NCI-H446 treated with DMSO at 0.1 percent for 48 hours (cell line): ENCODE measurements around the gene LRP8.

Experiments used
- DNase-seq: peaks from one replicate; lab custom pipeline; 2025; lab: John Stamatoyannopoulos, UW

LRP8 gene

DNA sequence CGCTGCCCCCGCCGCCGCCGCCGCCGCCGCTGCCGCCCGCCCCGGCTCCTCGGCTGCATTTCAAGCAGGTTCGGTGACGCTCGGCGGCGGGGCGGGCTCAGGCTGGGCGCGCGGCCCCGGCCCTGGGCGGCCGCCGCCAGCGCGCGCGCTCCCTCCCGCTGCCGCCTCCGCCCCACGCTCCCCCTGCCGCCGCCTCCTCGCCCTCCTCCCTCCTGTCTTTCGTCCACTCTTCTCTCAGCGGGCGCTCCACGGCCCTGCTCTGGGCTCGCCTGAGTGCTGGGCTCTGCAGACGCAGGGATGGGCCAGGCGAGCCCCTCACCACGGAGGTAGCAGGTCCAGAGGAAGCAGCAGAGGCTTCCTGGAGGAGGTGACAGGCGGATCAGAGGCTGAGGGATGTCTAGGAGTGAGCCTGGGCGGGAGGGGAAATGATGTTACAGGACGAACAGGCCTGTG lies at the start of gene LRP8:
Gene LRP8, minus strand, starts transcription at position 62 of the 453 bp plus-strand sequence. CDS start 158 bp downstream, outside the sequence.
- peak; percentile 47 for DNase-seq

DNA sequence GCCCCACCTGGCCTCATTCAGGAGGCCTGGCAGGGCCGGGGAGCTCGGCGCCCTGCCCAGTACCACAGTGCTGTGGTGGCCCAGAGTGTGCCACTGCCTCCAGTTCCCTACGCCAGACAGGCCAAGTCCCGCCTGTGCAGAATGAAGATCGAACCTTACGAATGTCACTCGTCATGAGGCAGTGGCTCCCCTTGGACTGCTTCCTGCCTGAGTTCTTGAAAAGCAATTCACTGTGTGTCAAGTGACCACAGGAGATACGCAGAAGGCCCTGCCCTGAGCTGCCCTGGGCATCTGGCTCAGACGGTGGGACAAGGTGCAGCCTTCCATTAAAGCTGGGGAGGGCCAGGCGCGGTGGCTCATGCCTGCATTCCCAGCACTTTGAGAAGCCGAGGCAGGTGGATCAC lies 49.6 kb upstream of the LRP8 start:
- no peak for DNase-seq

DNA sequence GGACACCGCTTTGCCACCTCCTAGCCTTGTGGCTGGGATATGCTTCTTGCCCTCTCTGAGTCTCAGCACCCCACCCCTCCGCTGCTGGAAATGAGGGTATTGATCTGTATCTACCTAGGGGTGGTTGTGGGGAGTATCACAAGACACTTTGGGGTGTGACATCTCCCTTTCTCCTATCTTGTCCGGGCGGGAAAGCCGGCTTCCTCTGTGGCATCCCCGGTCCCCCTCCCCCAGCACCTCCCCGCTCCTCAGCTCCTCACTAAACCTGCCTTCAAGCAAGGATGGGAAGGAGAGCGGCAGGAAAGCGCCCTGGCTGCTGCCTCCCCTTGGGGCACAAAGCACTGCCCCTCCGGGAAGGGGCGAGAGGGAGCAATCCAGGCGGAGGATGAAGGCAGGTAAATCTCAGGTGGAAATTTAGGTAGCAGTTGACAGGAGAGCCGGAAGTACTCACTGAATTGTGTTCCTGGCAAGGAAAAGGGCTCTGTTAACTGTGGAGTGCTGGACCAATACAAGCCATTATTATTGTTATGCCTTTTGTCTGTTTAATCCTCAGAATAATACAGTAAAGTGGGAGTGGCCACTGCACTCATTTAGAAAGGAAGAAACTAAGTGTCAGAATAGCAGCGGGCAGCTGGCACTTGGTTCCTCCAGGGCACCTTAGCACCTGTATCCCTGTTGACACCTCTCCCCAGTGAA lies 49.0 kb upstream of the LRP8 start:
- no peak for DNase-seq

DNA sequence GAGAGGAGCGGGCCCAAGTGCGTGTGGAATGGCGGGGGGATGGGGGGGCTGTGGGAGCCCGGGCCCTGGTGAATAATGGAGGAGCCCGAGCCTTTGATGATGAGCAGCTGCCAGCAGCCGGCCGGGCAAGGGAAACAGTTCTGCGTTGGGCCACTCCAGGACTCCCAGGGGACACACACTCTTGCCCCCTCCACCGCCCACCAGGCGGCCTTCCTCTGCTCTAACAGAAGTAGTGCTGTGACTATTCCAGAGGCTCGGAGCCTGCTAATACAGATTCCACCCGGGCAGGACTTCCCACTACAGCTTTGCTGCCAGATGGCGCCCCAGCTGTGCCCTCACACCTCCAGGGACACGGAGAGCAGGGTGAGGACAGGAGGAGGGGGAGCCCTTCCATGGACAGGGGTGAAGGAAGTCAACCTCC lies 48.2 kb upstream of the LRP8 start:
- no peak for DNase-seq

DNA sequence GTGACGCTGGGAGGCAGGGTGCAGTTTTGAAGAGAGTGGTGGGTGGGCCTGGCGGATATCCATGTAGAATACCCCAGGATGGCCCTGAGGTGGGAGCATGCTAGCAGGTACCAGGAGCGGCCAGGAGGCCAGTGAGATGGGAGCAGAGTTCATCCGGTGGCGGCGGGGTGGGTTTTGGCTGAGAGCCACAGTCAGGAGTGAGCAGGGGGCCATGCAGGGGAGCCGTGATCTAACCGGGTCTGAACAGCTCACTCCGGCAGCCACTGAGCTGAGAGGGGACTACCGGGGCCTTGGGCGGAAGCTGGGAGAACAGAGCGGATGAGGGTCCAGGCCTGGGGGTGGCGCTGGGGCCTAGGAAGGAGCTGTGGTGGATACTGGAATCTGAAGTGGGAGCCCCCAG lies 47.6 kb upstream of the LRP8 start:
- no peak for DNase-seq

DNA sequence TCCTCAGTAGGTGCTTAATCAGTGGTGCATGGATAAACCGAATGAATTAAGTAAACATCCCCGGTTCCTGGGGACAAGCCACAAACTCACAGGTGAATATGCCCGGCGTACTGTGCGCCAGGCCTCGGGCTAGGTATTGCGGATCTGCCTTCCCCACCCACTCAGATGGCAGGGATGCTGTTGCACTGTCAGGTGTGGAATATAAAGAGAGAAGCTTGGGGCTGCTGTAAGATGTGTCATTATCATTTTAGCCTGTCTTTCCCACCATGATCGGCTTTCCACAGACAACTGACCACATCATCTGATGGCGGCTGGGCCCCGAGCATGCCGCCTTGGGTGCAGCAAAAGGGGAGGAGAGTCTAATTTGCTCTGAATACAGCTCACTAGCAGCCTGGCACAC lies 45.4 kb upstream of the LRP8 start:
- no peak for DNase-seq

DNA sequence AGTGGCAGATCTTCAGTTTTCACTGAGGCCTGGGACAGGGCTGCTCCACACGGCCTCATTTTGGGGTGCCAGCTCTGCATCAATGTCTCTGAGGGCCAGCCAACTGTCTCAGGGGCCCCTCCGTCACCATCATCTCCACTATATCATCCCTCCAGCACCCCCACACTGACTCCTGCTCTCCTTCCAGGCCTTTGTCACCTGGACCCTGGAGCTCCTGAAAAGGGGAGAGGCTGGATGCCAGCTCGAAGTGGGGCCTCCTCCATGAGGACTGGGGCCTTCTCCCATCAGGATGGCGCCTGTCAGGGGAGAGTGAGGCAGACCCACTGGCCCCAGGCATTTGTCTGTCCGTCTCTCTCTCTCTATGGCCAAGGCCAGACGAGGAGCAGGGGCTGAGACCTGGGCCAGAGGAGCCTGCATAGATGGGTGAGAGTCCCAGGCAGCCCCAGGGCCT lies 44.7 kb upstream of the LRP8 start:
- DNase-seq = no peak

DNA sequence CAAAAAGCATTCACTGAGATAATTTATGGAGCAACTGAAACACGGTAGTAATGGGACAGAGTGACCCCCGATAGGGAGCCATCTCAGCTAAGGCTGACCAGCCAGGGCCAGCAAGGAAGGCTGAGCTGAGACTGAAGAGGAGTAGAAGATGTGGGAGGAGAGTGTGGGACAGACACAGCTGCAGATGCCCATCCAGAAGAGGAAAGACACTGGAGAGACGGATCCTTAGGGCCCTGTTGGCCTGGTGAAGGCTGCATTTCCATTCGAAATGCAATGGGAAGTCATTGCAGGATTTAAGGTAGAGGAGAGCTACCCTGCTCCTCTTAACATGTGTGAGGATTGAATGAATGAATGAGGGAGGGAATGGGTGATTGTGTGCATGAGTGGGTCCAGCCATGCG lies 44.0 kb upstream of the LRP8 start:
- no peak for DNase-seq

DNA sequence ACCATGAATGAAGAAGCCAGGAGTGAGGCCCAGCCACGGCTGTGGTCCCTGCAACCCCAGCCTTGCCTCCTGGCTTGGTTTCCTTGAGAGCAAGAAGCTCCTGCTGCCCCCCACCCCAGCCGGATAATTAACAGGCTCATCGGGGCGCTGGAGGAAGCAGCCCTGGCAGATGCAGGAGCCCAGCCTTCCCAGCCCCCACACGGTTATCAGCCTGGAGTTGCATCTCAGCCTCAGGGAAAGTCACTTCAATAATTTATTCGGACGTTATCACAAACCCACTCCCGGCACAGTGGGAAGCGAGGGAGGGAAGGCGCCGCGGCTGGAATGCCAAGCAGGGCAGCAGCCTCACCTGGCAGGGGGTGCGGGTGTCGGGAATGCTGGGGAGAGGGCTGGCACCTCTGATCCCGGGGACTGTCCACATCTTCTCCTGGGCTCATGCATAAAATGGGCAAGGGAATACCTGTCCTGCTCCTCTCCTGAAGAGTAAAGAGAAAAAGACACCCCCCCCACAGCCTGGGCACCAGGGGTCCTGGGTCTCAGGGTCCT lies 43.3 kb upstream of the LRP8 start:
- DNase-seq = no peak

DNA sequence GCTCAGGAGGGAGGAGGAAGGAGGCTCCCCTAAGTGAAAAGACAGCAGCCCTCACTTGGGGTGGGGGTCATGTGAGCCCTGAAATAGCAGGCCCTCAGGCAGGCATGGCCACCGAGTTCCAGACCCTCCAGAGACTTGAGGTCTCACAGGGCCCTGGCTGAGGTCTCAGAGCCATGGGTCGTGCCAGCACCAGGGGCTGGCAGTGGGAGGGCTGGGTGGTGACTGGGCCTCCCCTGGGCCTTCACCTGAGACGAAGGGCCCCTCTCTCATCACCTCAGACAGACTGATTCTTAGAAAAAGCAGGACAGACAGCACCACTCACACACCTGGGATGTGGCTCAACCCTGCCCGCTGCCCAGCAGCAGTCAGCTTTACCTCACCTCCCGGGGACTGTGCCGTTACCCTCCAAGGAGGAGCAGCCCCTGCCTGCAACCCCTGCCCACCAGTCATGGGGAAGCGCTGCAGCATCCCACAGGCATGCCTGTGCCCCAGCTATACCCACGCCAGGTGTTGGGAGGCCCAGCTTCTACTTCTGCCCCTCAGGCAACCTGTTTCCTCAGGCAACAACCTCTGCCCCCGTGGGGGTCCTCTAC lies 42.6 kb upstream of the LRP8 start:
- no peak for DNase-seq

DNA sequence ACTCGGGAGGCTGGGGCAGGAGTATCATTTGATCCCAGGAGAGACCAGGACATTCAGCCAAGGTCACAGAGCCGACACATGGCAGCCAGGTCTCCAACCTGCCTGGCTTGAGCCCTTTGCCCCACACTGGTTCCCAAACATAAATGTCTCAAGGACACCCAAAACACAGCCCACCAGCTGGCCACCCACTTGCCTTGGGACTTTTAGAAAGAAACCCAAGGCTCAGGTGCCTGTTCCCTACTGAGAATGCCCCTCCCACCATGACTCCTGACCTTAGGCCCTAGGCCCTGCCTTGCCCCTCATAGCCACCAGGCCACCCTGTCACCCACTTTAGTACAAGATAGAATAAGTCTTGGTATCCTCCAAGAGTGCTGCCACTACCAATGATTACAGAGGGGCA lies 41.9 kb upstream of the LRP8 start:
- DNase-seq = no peak

DNA sequence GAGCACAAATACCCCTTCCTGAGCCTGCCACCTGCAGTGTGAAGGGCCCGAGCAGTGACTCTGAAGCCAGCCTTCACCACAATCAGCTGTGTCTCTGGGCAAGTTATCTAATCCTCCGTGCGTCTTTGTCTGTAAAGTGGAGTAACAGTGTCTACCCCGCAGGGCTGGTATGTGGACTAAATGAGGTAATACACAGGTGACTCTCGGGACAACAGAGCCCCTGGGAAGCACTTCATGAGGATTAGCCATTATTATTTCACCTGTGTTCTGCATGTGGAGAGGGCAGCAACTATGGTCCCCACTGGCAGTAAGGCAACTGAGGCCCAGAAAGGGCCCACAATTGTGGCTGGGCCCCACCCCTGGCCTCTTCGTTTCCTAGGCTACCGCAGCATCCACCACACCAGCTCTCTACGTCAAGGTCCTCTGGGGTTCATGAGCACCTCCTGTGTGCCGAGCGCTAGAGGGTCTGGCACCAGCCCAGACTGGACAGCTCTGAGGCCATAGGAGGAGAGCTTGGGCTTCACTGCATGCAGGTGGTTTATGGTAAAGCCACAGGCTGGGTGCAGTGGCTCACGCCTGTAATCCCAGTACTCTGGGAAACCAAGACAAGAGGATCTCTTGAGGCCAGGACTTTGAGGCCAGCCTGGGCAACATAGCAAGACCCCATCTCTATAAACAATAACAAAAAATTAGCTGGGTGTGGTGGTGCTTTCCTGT lies 41.3 kb upstream of the LRP8 start:
- no peak for DNase-seq

DNA sequence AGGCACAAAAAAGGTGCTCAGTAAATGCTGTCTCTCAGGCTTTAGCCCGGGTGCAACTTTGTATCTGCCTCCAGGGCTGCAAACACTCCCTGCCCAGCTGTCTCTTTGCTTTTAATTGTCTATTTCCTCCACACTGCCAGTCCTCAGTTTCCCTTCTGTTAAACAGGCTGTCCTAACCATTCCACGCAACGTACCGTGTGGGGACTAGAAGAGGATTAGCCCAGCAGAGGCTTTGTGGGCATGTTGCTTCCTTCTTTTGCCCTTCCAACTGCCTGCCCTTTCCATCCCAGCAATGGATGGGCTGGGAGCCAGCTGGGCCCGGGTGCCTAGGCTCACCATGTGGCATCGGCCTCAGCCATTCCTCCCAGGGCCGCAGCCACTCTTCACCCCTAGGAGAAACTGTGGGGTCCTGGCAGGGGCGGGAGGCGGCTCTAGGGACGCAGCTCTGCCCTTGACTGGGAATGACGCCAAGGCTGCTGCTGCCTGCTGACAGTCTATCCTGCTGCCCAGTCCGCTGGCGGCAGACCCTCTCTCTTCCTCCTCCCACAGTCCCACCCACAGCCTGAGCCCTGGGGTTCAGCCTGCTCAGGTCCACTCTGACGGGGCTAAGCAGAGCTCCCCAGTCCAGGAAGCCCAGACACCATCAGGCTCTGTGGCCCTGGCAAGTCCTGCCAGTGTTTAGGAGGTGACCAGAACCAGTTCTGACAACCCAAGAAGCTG lies 40.6 kb upstream of the LRP8 start:
- peak; percentile 46 for DNase-seq

DNA sequence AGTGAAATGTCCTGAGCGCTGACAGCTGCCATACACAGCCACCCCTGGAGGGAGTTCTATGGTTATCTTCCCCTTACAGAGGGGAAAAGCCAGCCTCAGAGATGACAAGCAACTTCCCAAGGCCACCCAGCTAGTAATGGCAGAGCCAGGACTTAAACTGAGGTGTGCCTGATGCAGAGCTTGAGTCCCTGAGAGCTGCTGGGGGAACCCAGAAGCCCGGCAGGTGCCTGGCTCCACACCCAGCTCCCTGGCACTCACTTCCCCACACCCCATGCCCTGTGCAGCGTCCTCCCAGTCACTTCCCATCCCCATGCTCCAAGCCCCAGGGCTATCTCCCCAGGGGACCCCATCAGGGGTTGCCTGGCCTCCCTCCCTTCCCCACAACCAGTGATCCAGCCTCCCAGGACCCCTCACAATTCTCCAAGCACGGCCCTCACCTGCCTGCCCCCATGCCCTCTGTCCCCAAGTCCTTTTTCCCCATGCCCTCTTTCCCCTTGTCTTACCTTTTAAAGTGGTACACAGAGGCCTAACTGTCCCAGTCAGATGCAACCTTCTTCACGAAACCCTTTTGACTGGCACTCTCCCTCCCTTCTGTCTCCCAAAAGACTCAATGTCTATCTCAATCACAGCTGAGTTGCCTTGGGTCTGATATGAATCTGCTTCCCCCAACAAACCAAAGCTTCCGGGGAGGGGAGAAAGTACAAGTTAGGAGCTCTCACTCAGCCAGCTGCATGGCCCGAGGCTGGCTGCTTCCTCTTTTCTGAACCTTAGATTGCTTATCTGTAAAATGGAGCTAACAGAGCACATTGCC lies 39.8 kb upstream of the LRP8 start:
- DNase-seq = no peak

DNA sequence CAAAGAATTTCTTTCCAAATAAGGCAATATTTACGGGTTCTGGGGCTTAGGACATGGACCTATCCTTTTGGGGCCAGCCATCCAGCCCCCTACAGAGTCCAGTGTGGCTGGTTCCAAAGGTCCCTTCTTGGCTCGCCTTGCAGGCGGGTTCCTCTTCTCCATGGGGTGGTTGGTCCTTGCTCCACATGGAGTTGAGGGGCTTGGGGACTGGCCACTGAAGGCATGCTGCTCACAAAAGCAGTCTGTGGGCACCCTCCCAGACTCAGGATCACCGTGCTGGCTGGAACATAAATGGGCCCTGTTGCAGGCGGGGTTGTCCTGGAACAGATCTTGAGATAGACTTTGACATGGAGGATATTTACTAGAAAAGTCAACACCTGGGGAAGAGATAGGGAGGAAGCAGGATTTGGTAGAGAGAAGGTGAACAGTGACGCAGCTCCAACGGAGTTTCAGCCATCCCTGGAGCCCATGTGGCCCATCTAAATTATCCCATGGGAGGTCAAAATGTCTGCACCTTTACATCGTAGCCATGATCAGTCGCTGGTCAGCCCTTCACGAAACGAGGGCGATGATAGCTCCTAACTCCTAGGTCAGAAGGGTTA lies 39.1 kb upstream of the LRP8 start:
- no peak for DNase-seq

DNA sequence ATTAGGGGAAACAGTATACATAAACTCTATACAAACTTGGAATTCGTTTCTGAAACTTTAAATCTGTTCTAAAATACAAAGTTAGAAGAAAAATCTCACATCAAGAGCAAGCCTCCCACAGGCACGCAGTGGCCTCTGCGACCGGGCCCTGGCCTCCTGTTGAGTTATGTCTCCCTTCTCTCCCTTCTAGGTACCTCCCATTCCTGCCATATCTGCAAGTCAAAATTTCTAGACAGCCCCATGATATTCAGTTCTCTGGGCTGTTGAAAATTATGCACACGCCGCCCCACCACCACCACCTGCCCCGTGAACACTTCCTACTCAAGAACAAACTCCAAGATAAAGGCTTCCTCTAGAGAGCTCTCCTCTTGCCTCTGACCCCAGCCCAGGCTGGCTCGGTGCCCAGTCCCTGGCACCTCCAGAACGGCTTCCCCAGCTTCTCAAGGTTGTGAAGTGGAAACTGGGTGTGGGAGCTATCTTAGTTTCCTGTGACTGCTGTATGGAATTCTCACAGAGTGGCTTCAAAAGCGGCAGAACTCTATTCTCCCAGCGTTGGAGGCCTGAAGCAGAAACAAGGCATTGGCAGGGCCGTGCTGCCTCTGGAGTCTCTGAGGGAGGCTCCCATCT lies 37.7 kb upstream of the LRP8 start:
- no peak for DNase-seq

DNA sequence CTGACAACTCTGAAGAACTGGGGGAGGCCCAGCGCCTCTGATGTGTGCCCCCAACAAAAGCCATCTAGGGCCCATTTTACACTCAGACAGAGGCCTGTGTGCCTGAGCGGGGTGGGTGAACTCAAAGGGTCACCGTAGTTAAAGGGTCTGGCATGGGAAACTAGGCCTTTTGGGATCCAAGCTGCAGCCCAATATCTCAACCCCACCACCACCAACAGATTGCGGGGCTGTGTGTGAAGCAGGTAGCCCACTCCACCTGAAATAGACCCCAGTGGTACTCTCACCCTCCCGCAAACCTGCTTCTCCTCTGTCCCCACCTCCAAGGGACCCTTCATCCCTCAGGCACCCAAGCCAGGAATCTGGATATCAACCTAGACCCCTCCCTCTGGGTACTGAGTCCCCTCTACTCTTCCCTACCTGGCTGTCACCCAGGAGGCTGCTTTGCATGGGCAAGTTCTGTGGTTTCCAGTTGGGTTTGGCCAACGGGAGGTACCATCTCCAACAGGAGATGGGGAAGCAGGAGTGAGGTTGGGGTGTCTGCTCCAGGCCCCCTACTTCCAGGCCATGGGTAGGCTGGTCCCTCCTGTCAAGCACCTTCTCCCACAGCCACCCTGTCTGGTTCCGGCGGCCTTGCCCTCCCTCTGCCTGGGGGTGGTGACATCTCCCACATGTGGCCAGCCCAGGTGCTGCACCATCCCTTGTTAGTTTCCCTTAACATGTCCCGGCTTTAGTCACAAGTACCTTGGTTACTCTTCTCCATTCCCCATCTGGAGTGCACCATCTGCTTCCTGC lies 35.2 kb upstream of the LRP8 start:
- no peak for DNase-seq

DNA sequence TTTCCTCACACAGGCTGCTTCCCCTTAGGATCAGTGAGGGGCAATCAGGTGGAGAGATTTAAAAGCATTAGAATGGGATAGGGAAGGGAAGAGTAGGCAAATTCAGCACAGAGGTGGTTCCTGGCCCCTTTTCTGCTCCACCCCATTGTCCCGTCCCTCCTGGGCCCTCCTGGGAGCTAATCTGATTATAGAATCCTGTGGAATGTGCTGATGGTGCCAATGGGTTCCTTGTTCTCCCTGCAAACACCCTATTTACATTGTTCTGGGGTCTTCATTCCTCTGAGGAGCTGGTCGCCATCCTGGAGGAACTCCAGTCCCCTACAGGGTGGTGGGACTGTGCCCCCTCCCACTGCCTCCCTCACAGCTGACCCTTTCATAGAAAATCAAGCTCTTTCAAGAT lies 34.4 kb upstream of the LRP8 start:
- no peak for DNase-seq

DNA sequence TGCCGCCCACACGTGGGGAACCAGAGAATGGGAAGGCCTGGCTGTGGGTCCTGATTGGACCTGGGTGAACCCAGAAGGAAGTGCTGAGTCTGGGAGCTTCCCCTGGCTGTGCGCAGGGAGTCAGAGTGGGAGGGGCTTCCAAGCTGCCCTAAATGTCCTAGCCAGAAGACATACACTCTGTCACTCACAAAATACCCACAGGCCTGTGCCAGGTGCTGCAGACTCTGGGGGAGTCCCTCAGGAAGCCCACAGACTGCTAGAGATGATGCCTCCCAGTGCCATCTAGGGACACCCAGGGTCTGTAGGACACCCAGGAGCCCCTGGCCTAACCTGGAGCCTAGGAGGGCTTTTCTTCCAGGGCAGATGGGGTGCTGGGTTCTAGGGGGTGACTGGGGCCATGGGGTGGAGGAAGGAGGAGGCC lies 33.7 kb upstream of the LRP8 start:
- DNase-seq = no peak

DNA sequence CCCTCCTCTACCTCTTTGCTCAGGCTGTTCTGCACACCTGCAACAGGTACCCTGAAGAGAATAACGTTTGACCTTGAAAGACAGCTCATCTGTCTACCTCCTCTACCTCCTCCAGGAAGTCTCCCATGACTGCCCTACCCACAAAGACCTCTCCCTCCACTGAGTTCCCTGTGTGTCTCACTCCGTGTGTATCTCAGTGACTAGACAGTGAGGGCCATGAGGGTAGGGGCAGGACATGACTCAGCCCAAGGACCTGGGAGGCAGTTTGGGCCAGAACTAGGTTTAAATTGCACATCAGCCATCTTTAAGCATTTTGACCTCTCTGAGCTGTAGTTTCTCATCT lies 32.0 kb upstream of the LRP8 start:
- DNase-seq = no peak
